Measurements from ENCODE around the gene RTBDN.

DNA sequence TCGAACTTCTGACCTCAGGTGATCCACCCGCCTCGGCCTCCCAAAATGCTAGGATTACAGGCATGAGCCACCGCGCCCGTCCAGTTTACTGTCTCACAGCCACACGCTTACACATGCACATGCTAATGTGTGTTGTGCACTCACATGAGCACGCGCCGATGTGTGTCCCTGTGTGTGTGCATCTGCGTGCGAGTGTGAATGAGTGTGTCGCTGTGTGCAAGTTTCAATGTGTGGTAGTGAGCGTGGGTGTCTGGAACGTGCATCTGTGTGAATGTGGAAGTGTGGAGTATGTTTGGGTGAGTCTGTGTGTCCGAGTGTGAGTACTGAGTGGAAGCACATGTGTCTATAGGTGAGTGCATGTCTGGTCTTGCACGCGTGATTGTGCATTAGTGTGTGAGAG, 8.1 kb upstream of the RTBDN start:
- TF ChIP-seq CTCF (IDR thresholded peaks at IDR 0.05) (no peak), POLR2A (IDR thresholded peaks at IDR 0.05) (no peak), EP300 (IDR thresholded peaks at IDR 0.05) (no peak)
